HEK293 (cell line): Measurements from ENCODE around the gene SYNPR.

Experiments used
- CTCF ChIA-PET: fragments of 350-600 bp; formaldehyde crosslinking; extraction: SDS; loops from one replicate; lab custom pipeline; 2021; ENCODE audit warnings: antibody characterized with exemption; lab: Yijun Ruan, JAX
- POLR2A ChIA-PET: fragments of 300-600 bp; formaldehyde crosslinking; extraction: SDS; loops from one replicate; lab custom pipeline; 2020; ENCODE audit warnings: antibody characterized with exemption, inconsistent platforms; lab: Yijun Ruan, JAX
- H3K27ac ChIP-seq: fragments of 200-500 bp; sonication (Bioruptor generic); 2 replicates; pipeline ENCODE4 v1.5.1; 2014; ENCODE audit warnings: low read depth, low read length, control low read depth, inconsistent platforms; ENCODE audit errors: extremely low read depth
- H3K36me3 ChIP-seq, 2 experiments: fragments of 200-500 bp in 1 of 2; sonication (Bioruptor generic) in 1 of 2; 1 replicate in 1 of 2; 2 replicates in 1 of 2; pipeline ENCODE4 v1.5.1; 2014 to 2017; ENCODE audit warnings: inconsistent platforms in 2 of 2, low read length in 2 of 2; ENCODE audit not compliant: control insufficient read depth in 2 of 2, insufficient read depth in 1 of 2
- H3K4me1 ChIP-seq: fragments of 200-500 bp; sonication (Bioruptor generic); 2 replicates; pipeline ENCODE4 v1.5.1; 2014; ENCODE audit warnings: mild to moderate bottlenecking, low read length, inconsistent platforms; ENCODE audit not compliant: control insufficient read depth, insufficient read depth
- H3K4me3 ChIP-seq: 2 replicates; pipeline ENCODE4 v1.5.1; 2011; ENCODE audit warnings: low read depth, mild to moderate bottlenecking, control low read depth, low read length, moderate library complexity
- H3K9me3 ChIP-seq: fragments of 200-500 bp; sonication (Bioruptor generic); 2 replicates; pipeline ENCODE4 v1.5.1; 2014; ENCODE audit warnings: low read depth, low read length, inconsistent platforms; ENCODE audit not compliant: control insufficient read depth, insufficient read depth
- GLIS1 ChIP-seq: fragments of 450-650 bp; formaldehyde crosslinking; IDR thresholded peaks from 2 replicates; pipeline ENCODE4 v1.5.1; 2016; ENCODE audit warnings: missing biosample characterization, missing genetic modification characterization
- RBAK ChIP-seq: fragments of 450-650 bp; formaldehyde crosslinking; IDR thresholded peaks from 2 replicates; pipeline ENCODE4 v1.5.1; 2016; ENCODE audit warnings: missing biosample characterization, missing genetic modification characterization
- SCRT2 ChIP-seq: fragments of 450-650 bp; formaldehyde crosslinking; IDR thresholded peaks from 2 replicates; pipeline ENCODE4 v1.5.1; 2016; ENCODE audit warnings: missing biosample characterization, missing genetic modification characterization
- SP3 ChIP-seq: fragments of 450-650 bp; formaldehyde crosslinking; IDR thresholded peaks from 2 replicates; pipeline ENCODE4 v1.5.1; 2016; ENCODE audit warnings: missing biosample characterization, missing genetic modification characterization
- WT1 ChIP-seq: fragments of 450-650 bp; formaldehyde crosslinking; IDR thresholded peaks from 2 replicates; pipeline ENCODE4 v1.5.1; 2016; ENCODE audit warnings: missing biosample characterization, missing genetic modification characterization
- ZBTB1 ChIP-seq: fragments of 450-650 bp; formaldehyde crosslinking; IDR thresholded peaks from 2 replicates; pipeline ENCODE4 v1.5.1; 2016; ENCODE audit warnings: missing biosample characterization, missing genetic modification characterization
- ZBTB20 ChIP-seq: fragments of 450-650 bp; formaldehyde crosslinking; IDR thresholded peaks from 2 replicates; pipeline ENCODE4 v1.5.1; 2016; ENCODE audit warnings: missing biosample characterization, missing genetic modification characterization
- ZNF16 ChIP-seq: fragments of 450-650 bp; formaldehyde crosslinking; IDR thresholded peaks from 2 replicates; pipeline ENCODE4 v1.5.1; 2016; ENCODE audit warnings: low read depth, missing biosample characterization, missing genetic modification characterization
- ZNF24 ChIP-seq: fragments of 450-650 bp; formaldehyde crosslinking; IDR thresholded peaks from 2 replicates; pipeline ENCODE4 v1.5.1; 2016; ENCODE audit warnings: missing biosample characterization, missing genetic modification characterization
- ZNF292 ChIP-seq: fragments of 450-650 bp; formaldehyde crosslinking; IDR thresholded peaks from 2 replicates; pipeline ENCODE4 v1.5.1; 2016; ENCODE audit warnings: low read depth, missing biosample characterization, missing genetic modification characterization, borderline replicate concordance
- ZNF510 ChIP-seq: fragments of 450-650 bp; formaldehyde crosslinking; IDR thresholded peaks from 2 replicates; pipeline ENCODE4 v1.5.1; 2018; ENCODE audit warnings: mild to moderate bottlenecking, missing genetic modification characterization, missing biosample characterization; ENCODE audit not compliant: insufficient replicate concordance
- ZNF596 ChIP-seq: fragments of 450-650 bp; IDR thresholded peaks from 2 replicates; pipeline ENCODE4 v1.5.0; 2018; ENCODE audit warnings: missing biosample characterization, mild to moderate bottlenecking, missing genetic modification characterization, moderate library complexity
- ZNF654 ChIP-seq: fragments of 450-650 bp; formaldehyde crosslinking; IDR thresholded peaks from 2 replicates; pipeline ENCODE4 v1.5.1; 2016; ENCODE audit warnings: low read depth, missing biosample characterization, missing genetic modification characterization
- TF ChIP-seq, protein P1 (sequence below): fragments of 450-650 bp; formaldehyde crosslinking; IDR thresholded peaks from 2 replicates; pipeline ENCODE4 v1.5.1; 2016; ENCODE audit warnings: missing biosample characterization, missing genetic modification characterization
- TF ChIP-seq, protein P2 (sequence below): fragments of 450-650 bp; formaldehyde crosslinking; IDR thresholded peaks from 2 replicates; pipeline ENCODE4 v1.5.1; 2017; ENCODE audit warnings: missing biosample characterization, missing genetic modification characterization
- TF ChIP-seq, protein P3 (sequence below): fragments of 450-650 bp; formaldehyde crosslinking; IDR thresholded peaks from 2 replicates; pipeline ENCODE4 v1.5.1; 2016; ENCODE audit warnings: missing biosample characterization, missing genetic modification characterization
- TF ChIP-seq, protein P4 (sequence below): fragments of 450-650 bp; formaldehyde crosslinking; IDR thresholded peaks from 2 replicates; pipeline ENCODE4 v1.5.1; 2016; ENCODE audit warnings: missing biosample characterization, missing genetic modification characterization

The SYNPR gene

DNA sequence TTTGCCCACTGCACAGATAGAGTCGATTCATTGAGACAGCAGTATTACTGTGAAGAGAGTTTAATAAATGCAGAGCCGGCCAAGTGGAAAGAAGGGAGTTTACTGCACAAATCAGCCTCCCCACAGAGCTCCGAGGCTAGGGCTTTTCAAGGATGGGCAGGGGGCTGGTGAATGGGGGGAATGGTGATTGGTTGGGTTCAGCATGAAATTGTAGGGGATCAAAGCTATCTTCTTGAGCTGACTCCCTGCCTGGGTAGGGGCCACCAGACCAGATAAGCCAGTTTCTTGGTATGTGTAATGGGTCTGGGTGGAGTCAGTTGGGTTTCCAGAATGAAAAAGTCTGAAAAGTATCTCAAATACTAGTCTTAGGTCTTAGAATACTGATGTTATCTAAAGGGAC, 66.6 kb downstream of the SYNPR start:
- no peak overlapping the region for H3K27ac ChIP-seq
- no peaks in the 10 kb centered on the region for H3K36me3 ChIP-seq
- POLR2A ChIA-PET, result interaction anchor here (0.6 kb wide), 1 partner anchor 1219 kb away, joined by 3 read pairs; no protein-coding TSS in a partner anchor
- TF ChIP-seq, protein P1, sequence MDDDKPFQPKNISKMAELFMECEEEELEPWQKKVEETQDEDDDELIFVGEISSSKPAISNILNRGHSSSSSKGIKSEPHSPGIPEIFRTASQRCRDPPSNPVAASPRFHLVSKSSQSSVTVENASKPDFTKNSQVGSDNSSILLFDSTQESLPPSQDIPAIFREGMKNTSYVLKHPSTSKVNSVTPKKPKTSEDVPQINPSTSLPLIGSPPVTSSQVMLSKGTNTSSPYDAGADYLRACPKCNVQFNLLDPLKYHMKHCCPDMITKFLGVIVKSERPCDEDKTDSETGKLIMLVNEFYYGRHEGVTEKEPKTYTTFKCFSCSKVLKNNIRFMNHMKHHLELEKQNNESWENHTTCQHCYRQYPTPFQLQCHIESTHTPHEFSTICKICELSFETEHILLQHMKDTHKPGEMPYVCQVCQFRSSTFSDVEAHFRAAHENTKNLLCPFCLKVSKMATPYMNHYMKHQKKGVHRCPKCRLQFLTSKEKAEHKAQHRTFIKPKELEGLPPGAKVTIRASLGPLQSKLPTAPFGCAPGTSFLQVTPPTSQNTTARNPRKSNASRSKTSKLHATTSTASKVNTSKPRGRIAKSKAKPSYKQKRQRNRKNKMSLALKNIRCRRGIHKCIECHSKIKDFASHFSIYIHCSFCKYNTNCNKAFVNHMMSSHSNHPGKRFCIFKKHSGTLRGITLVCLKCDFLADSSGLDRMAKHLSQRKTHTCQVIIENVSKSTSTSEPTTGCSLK (tag by site-specific recombination), result no peak
- no peak for TF ChIP-seq SP3 (tag by site-specific recombination)
- no peak for TF ChIP-seq WT1 (tag by site-specific recombination)
- TF ChIP-seq RBAK (tag by site-specific recombination), result no peak
- TF ChIP-seq, all 188 proteins: peak for 0
- H3K4me1 ChIP-seq, result peaks cover 10% of the 10 kb centered on the region
- H3K4me3 ChIP-seq, result no peak overlapping the region
- CTCF ChIA-PET, result interaction anchor here (0.7 to 1.8 kb wide), 4 partner anchors 11 to 1139 kb away, joined by 3 to 6 read pairs (median 4); partner anchors contain the start of gene C3orf49
- H3K9me3 ChIP-seq, result no peaks in the 10 kb centered on the region

DNA sequence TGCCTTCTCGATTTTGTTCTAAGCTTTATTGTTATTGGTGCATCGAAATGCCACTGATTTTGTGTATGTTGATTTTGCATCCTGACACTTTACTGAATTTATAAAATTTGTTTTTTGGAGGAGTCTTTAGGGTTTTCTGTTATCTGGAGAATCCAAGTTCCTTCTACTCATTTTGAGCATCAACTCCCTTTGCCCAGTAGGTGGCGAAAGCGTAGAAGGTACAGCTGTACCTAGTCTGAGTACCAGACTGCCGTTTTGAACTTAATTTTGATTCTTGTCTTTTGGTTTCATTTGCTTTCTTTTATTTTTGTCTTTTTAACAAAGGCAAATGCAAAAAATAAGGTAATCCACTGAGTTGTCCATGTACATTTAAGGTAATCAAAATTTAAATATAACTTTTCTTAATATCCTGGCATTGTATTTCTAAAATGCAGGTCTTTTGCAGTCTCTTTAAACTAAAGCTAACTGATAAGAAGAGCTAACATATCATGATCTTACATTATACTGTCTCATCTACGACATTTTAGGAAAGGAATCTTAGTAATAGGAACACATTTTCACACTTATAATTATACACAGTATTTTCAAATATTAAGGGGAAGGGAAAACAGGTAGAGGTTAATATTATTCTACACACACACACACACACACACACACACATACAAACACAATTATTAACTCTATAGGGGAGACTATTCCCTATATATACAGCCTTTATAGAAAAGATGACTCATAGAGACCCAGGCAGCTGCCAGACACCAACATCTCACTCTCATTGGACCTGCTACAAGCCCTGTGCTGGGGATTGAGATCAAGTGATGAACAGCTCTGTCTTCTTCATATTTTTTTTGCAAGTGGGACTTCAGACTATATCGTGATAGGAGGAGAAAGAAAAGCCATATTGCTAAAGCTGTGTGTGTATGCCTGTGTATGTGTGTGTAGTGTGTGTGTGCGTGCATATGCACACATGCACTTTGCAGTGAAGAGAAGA, 71.8 kb downstream of the SYNPR start:
- ChIA-PET POLR2A (no interaction called here), CTCF (interaction anchor here (0.6 to 4.7 kb wide), 52 partner anchors 9 to 1638 kb away, joined by 3 to 56 read pairs (median 4); partner anchors contain the start of gene C3orf49)
- Histone ChIP-seq H3K27ac (no peak overlapping the region), H3K9me3 (no peaks in the 10 kb centered on the region), H3K4me3 (no peak overlapping the region), H3K36me3 (no peaks in the 10 kb centered on the region), H3K4me1 (no peaks in the 10 kb centered on the region)
- TF ChIP-seq ZNF16 (tag by site-specific recombination), result no peak
- TF ChIP-seq ZNF596 (tag by site-specific recombination), result no peak
- TF ChIP-seq, protein P2, sequence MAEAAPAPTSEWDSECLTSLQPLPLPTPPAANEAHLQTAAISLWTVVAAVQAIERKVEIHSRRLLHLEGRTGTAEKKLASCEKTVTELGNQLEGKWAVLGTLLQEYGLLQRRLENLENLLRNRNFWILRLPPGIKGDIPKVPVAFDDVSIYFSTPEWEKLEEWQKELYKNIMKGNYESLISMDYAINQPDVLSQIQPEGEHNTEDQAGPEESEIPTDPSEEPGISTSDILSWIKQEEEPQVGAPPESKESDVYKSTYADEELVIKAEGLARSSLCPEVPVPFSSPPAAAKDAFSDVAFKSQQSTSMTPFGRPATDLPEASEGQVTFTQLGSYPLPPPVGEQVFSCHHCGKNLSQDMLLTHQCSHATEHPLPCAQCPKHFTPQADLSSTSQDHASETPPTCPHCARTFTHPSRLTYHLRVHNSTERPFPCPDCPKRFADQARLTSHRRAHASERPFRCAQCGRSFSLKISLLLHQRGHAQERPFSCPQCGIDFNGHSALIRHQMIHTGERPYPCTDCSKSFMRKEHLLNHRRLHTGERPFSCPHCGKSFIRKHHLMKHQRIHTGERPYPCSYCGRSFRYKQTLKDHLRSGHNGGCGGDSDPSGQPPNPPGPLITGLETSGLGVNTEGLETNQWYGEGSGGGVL (tag by site-specific recombination), result no peak
- peak; percentile 70 for TF ChIP-seq ZNF654
- no peak for TF ChIP-seq ZBTB20 (tag by site-specific recombination)
- TF ChIP-seq, protein P3, sequence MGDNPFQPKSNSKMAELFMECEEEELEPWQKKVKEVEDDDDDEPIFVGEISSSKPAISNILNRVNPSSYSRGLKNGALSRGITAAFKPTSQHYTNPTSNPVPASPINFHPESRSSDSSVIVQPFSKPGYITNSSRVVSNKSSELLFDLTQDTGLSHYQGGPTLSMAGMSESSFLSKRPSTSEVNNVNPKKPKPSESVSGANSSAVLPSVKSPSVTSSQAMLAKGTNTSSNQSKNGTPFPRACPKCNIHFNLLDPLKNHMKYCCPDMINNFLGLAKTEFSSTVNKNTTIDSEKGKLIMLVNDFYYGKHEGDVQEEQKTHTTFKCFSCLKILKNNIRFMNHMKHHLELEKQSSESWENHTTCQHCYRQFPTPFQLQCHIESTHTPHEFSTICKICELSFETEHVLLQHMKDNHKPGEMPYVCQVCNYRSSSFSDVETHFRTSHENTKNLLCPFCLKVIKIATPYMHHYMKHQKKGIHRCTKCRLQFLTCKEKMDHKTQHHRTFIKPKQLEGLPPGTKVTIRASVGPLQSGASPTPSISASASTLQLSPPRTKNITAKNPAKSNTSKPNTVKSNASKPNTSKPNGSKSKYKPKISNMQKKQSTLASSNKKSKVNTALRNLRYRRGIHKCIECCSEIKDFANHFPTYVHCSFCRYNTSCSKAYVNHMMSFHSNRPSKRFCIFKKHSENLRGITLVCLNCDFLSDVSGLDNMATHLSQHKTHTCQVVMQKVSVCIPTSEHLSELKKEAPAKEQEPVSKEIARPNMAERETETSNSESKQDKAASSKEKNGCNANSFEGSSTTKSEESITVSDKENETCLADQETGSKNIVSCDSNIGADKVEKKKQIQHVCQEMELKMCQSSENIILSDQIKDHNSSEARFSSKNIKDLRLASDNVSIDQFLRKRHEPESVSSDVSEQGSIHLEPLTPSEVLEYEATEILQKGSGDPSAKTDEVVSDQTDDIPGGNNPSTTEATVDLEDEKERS (tag by site-specific recombination), result no peak
- TF ChIP-seq ZNF24, result no peak
- no peak for TF ChIP-seq ZNF292 (tag by site-specific recombination)
- TF ChIP-seq ZNF510 (tag by site-specific recombination), result no peak
- no peak for TF ChIP-seq GLIS1
- TF ChIP-seq SCRT2 (tag by site-specific recombination), result no peak
- TF ChIP-seq ZBTB1 (tag by site-specific recombination), result no peak
- TF ChIP-seq, protein P4, sequence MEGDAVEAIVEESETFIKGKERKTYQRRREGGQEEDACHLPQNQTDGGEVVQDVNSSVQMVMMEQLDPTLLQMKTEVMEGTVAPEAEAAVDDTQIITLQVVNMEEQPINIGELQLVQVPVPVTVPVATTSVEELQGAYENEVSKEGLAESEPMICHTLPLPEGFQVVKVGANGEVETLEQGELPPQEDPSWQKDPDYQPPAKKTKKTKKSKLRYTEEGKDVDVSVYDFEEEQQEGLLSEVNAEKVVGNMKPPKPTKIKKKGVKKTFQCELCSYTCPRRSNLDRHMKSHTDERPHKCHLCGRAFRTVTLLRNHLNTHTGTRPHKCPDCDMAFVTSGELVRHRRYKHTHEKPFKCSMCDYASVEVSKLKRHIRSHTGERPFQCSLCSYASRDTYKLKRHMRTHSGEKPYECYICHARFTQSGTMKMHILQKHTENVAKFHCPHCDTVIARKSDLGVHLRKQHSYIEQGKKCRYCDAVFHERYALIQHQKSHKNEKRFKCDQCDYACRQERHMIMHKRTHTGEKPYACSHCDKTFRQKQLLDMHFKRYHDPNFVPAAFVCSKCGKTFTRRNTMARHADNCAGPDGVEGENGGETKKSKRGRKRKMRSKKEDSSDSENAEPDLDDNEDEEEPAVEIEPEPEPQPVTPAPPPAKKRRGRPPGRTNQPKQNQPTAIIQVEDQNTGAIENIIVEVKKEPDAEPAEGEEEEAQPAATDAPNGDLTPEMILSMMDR (tag by site-specific recombination), result 0 out of 2 replicates have a peak, but pooled peaks have one; percentile 16
